K562 (cell line): ENCODE data around the gene CRYBG3. TPM values are rescaled to one million over a fixed set of nuclear protein-coding genes. Genes with fewer than 3 reads are reported as not detected.

Experiments used
- CBX2 ChIP-seq: fragments of 200-600 bp; sonication (generic); IDR thresholded peaks from one replicate; pipeline ENCODE4 v1.6.1; 2012; ENCODE audit warnings: mild to moderate bottlenecking, low read length, inconsistent platforms; ENCODE audit not compliant: insufficient read depth, poor library complexity, severe bottlenecking
- MBD1 ChIP-seq: fragments of 250-450 bp; sonication (Bioruptor Pico); IDR thresholded peaks from 2 replicates; pipeline ENCODE4 v1.8.0; 2022; ENCODE audit warnings: inconsistent platforms
- NR2C1 ChIP-seq, 2 experiments: fragments of 450-650 bp; IDR thresholded peaks; 2 replicates each; pipeline ENCODE4 v1.6.1; 2017; ENCODE audit warnings: mild to moderate bottlenecking in 2 of 2, antibody characterized with exemption in 1 of 2, inconsistent platforms in 1 of 2, missing compliant biosample characterization in 1 of 2, missing genetic modification characterization in 1 of 2
- RFX1 ChIP-seq: fragments of 450-650 bp; IDR thresholded peaks from 2 replicates; pipeline ENCODE4 v1.6.1; 2016; ENCODE audit warnings: mild to moderate bottlenecking, moderate library complexity
- STAG1 ChIP-seq: sonication (generic); formaldehyde crosslinking; IDR thresholded peaks from 2 replicates; pipeline ENCODE4 v1.5.0; 2020; ENCODE audit warnings: missing genetic modification reagents, borderline replicate concordance
- TARDBP ChIP-seq: fragments of 450-650 bp; IDR thresholded peaks from 2 replicates; pipeline ENCODE4 v1.6.1; 2016
- USF2 ChIP-seq: sonication (generic); formaldehyde crosslinking; IDR thresholded peaks from 2 replicates; pipeline ENCODE4 v1.5.0; 2020; ENCODE audit warnings: missing genetic modification reagents
- polyA plus RNA-seq, 8 experiments: library from polyadenylated mRNA; depleted of rRNA in 4 of 8; stranded (reverse) in 5 of 8; unstranded in 3 of 8; fragments of >200 nt; fragmentation: Nextera tagmentation in 2 of 8; fragmentation: Illumina TruSeq in 1 of 8; extraction: Ambion mirVana in 2 of 8; extraction: Trizol in 1 of 8; gene quantifications; 2 replicates each; pipeline versions ENCODE4 v1.2.1 to v1.2.3, GENCODE V29; 2011 to 2014; ENCODE audit warnings: inconsistent platforms in 1 of 8, missing spikeins in 1 of 8
- total RNA-seq, 7 experiments: library from RNA; depleted of rRNA in 6 of 7; stranded (reverse); fragments of >200 nt in 6 of 7; fragmentation: Illumina TruSeq in 2 of 7; extraction: Trizol in 2 of 7; gene quantifications; 2 replicates each; pipeline versions ENCODE4 v1.2.1 to v1.2.3, GENCODE V29; 2011 to 2021; ENCODE audit warnings: low replicate concordance in 1 of 7
- TF ChIP-seq, protein P1 (sequence below): fragments of 200-600 bp; sonication (generic); IDR thresholded peaks from one replicate; pipeline ENCODE4 v1.6.1; 2012; ENCODE audit warnings: mild to moderate bottlenecking, low read depth, low read length, inconsistent platforms
- TF ChIP-seq, protein P2 (sequence below): sonication (generic); formaldehyde crosslinking; IDR thresholded peaks from 2 replicates; pipeline ENCODE4 v1.8.0; 2022; ENCODE audit warnings: mild to moderate bottlenecking, missing genetic modification reagents
- TF ChIP-seq, protein P3 (sequence below): fragments of 450-650 bp; formaldehyde crosslinking; IDR thresholded peaks from 2 replicates; pipeline ENCODE4 v1.4.0; 2022; ENCODE audit warnings: mild to moderate bottlenecking, moderate library complexity

CRYBG3 gene
- total and polyA plus RNA-seq, 9 of the 15 experiments (the other 6 are each of a cell fraction or from before 2014, with no cell fraction given) = 0.08 to 0.72 (median 0.18) TPM

- TF ChIP-seq, protein P1, sequence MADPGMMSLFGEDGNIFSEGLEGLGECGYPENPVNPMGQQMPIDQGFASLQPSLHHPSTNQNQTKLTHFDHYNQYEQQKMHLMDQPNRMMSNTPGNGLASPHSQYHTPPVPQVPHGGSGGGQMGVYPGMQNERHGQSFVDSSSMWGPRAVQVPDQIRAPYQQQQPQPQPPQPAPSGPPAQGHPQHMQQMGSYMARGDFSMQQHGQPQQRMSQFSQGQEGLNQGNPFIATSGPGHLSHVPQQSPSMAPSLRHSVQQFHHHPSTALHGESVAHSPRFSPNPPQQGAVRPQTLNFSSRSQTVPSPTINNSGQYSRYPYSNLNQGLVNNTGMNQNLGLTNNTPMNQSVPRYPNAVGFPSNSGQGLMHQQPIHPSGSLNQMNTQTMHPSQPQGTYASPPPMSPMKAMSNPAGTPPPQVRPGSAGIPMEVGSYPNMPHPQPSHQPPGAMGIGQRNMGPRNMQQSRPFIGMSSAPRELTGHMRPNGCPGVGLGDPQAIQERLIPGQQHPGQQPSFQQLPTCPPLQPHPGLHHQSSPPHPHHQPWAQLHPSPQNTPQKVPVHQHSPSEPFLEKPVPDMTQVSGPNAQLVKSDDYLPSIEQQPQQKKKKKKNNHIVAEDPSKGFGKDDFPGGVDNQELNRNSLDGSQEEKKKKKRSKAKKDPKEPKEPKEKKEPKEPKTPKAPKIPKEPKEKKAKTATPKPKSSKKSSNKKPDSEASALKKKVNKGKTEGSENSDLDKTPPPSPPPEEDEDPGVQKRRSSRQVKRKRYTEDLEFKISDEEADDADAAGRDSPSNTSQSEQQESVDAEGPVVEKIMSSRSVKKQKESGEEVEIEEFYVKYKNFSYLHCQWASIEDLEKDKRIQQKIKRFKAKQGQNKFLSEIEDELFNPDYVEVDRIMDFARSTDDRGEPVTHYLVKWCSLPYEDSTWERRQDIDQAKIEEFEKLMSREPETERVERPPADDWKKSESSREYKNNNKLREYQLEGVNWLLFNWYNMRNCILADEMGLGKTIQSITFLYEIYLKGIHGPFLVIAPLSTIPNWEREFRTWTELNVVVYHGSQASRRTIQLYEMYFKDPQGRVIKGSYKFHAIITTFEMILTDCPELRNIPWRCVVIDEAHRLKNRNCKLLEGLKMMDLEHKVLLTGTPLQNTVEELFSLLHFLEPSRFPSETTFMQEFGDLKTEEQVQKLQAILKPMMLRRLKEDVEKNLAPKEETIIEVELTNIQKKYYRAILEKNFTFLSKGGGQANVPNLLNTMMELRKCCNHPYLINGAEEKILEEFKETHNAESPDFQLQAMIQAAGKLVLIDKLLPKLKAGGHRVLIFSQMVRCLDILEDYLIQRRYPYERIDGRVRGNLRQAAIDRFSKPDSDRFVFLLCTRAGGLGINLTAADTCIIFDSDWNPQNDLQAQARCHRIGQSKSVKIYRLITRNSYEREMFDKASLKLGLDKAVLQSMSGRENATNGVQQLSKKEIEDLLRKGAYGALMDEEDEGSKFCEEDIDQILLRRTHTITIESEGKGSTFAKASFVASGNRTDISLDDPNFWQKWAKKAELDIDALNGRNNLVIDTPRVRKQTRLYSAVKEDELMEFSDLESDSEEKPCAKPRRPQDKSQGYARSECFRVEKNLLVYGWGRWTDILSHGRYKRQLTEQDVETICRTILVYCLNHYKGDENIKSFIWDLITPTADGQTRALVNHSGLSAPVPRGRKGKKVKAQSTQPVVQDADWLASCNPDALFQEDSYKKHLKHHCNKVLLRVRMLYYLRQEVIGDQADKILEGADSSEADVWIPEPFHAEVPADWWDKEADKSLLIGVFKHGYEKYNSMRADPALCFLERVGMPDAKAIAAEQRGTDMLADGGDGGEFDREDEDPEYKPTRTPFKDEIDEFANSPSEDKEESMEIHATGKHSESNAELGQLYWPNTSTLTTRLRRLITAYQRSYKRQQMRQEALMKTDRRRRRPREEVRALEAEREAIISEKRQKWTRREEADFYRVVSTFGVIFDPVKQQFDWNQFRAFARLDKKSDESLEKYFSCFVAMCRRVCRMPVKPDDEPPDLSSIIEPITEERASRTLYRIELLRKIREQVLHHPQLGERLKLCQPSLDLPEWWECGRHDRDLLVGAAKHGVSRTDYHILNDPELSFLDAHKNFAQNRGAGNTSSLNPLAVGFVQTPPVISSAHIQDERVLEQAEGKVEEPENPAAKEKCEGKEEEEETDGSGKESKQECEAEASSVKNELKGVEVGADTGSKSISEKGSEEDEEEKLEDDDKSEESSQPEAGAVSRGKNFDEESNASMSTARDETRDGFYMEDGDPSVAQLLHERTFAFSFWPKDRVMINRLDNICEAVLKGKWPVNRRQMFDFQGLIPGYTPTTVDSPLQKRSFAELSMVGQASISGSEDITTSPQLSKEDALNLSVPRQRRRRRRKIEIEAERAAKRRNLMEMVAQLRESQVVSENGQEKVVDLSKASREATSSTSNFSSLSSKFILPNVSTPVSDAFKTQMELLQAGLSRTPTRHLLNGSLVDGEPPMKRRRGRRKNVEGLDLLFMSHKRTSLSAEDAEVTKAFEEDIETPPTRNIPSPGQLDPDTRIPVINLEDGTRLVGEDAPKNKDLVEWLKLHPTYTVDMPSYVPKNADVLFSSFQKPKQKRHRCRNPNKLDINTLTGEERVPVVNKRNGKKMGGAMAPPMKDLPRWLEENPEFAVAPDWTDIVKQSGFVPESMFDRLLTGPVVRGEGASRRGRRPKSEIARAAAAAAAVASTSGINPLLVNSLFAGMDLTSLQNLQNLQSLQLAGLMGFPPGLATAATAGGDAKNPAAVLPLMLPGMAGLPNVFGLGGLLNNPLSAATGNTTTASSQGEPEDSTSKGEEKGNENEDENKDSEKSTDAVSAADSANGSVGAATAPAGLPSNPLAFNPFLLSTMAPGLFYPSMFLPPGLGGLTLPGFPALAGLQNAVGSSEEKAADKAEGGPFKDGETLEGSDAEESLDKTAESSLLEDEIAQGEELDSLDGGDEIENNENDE = no peak
- no peak for TF ChIP-seq RFX1
- no peak for TF ChIP-seq TARDBP
- TF ChIP-seq, protein P2, sequence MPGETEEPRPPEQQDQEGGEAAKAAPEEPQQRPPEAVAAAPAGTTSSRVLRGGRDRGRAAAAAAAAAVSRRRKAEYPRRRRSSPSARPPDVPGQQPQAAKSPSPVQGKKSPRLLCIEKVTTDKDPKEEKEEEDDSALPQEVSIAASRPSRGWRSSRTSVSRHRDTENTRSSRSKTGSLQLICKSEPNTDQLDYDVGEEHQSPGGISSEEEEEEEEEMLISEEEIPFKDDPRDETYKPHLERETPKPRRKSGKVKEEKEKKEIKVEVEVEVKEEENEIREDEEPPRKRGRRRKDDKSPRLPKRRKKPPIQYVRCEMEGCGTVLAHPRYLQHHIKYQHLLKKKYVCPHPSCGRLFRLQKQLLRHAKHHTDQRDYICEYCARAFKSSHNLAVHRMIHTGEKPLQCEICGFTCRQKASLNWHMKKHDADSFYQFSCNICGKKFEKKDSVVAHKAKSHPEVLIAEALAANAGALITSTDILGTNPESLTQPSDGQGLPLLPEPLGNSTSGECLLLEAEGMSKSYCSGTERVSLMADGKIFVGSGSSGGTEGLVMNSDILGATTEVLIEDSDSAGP (CRISPR knock-in tag) = no peak
- no peak for TF ChIP-seq STAG1 (CRISPR knock-in tag)
- TF ChIP-seq, protein P3, sequence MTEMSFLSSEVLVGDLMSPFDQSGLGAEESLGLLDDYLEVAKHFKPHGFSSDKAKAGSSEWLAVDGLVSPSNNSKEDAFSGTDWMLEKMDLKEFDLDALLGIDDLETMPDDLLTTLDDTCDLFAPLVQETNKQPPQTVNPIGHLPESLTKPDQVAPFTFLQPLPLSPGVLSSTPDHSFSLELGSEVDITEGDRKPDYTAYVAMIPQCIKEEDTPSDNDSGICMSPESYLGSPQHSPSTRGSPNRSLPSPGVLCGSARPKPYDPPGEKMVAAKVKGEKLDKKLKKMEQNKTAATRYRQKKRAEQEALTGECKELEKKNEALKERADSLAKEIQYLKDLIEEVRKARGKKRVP (CRISPR knock-in tag) = no peak
- no peak for TF ChIP-seq USF2 (CRISPR knock-in tag)
- no peak for TF ChIP-seq CBX2
- no peak for TF ChIP-seq NR2C1 (IDR thresholded peaks at IDR 0.05)
- no peak for TF ChIP-seq NR2C1 (tag; IDR thresholded peaks at IDR 0.05)
- no peak for TF ChIP-seq MBD1 (CRISPR knock-in tag)
These were observed 7.4 kb downstream of the CRYBG3 start (continued) for GRCh38 chr3:97829198-97829597.
